ENCODE results near the gene GPT2.

GPT2 gene

GRCh38 chr16:46883690-46884512, at the start of gene GPT2:
TSS of gene GPT2 (plus strand) at chr16:46884362. CDS start at chr16:46884716, 354 bp downstream.
- DNase-seq, result peak; percentile 95

- no peak for DNase-seq
These were observed 47.3 kb upstream of the GPT2 start for GRCh38 chr16:46836534-46837530.

- no peak for DNase-seq
These were observed 44.1 kb upstream of the GPT2 start for GRCh38 chr16:46839986-46840443.

- no peak for DNase-seq
These were observed 41.8 kb upstream of the GPT2 start for GRCh38 chr16:46842192-46842895.

GRCh38 chr16:46843898-46844642, 40.1 kb upstream of the GPT2 start:
- no peak for DNase-seq

- DNase-seq, result no peak
These were observed 39.4 kb upstream of the GPT2 start for GRCh38 chr16:46844771-46845170.

- no peak for DNase-seq
These were observed 38.2 kb upstream of the GPT2 start for GRCh38 chr16:46845952-46846351.

- DNase-seq, result no peak
These were observed 35.1 kb upstream of the GPT2 start for GRCh38 chr16:46848768-46849764.

GRCh38 chr16:46850619-46851555, 33.3 kb upstream of the GPT2 start:
- no peak for DNase-seq

- no peak for DNase-seq
These were observed 32.0 kb upstream of the GPT2 start for GRCh38 chr16:46852130-46852529.

GRCh38 chr16:46853713-46854443, 30.3 kb upstream of the GPT2 start:
- DNase-seq, result peak; percentile 63

- DNase-seq, result no peak
These were observed 29.3 kb upstream of the GPT2 start for GRCh38 chr16:46854846-46855245.

- no peak for DNase-seq
These were observed 28.8 kb upstream of the GPT2 start for GRCh38 chr16:46855389-46855788.

GRCh38 chr16:46857368-46857945, 26.7 kb upstream of the GPT2 start:
- DNase-seq, result no peak

- DNase-seq, result no peak
These were observed 26.0 kb upstream of the GPT2 start for GRCh38 chr16:46858151-46858550.

GRCh38 chr16:46859719-46860152, 24.4 kb upstream of the GPT2 start:
- peak; percentile 21 for DNase-seq

- no peak for DNase-seq
These were observed 21.4 kb upstream of the GPT2 start for GRCh38 chr16:46862555-46863447.

Data from activated CD4-positive, alpha-beta T cell treated with anti-CD3 and anti-CD28 coated beads, Interleukin-2, amount 50 U/mL, for 16 hours (primary cell).